H1 (cell line): Measurements from ENCODE around the gene ITPKB.

Experiments
- CHD1 ChIP-seq: IDR thresholded peaks from 2 replicates; pipeline ENCODE4 v1.6.1; 2012; ENCODE audit warnings: low read depth, low read length, improper control_type of control experiment
- CTCF ChIP-seq, 3 experiments: IDR thresholded peaks; 1 replicate in 2 of 3; 2 replicates in 1 of 3; pipeline versions ENCODE4 v1.5.1 to v1.6.1; 2011; ENCODE audit warnings: low read length in 3 of 3, mild to moderate bottlenecking in 3 of 3, inconsistent platforms in 2 of 3, low read depth in 1 of 3, moderate library complexity in 1 of 3; ENCODE audit not compliant: insufficient read depth in 1 of 3; ENCODE audit errors: control extremely low read depth in 1 of 3
- GABPA ChIP-seq: IDR thresholded peaks from 2 replicates; pipeline ENCODE4 v1.6.1; 2011; ENCODE audit warnings: mild to moderate bottlenecking, low read length, moderate library complexity, borderline replicate concordance; ENCODE audit not compliant: insufficient read depth
- HDAC6 ChIP-seq: IDR thresholded peaks from one replicate; pipeline ENCODE4 v1.7.1; 2012; ENCODE audit warnings: low read depth, mild to moderate bottlenecking, inconsistent platforms, low read length, moderate library complexity
- MAX ChIP-seq: IDR thresholded peaks from 2 replicates; pipeline ENCODE4 v1.6.1; 2012; ENCODE audit warnings: inconsistent platforms
- NRF1 ChIP-seq: IDR thresholded peaks from 2 replicates; pipeline ENCODE4 v1.6.1; 2011; ENCODE audit warnings: mild to moderate bottlenecking, low read depth, low read length, improper control_type of control experiment
- POLR2A ChIP-seq, 2 experiments: IDR thresholded peaks; 1 replicate in 1 of 2; 2 replicates in 1 of 2; pipeline ENCODE4 v1.6.1; 2011; ENCODE audit warnings: low read depth in 2 of 2, low read length in 2 of 2, mild to moderate bottlenecking in 2 of 2; ENCODE audit errors: control extremely low read depth in 1 of 2
- POLR2AphosphoS5 ChIP-seq: IDR thresholded peaks from 2 replicates; pipeline ENCODE4 v1.6.1; 2011; ENCODE audit warnings: low read depth, low read length
- RAD21 ChIP-seq, 2 experiments: IDR thresholded peaks in 1 of 2; conservative IDR thresholded peaks in 1 of 2; 2 replicates each; pipeline ENCODE4 v1.6.1; 2011; ENCODE audit warnings: low read depth in 2 of 2, low read length in 2 of 2, improper control_type of control experiment in 1 of 2, inconsistent platforms in 1 of 2, mild to moderate bottlenecking in 1 of 2, moderate library complexity in 1 of 2
- RFX5 ChIP-seq: IDR thresholded peaks from 2 replicates; pipeline ENCODE4 v1.6.1; 2011; ENCODE audit warnings: low read depth, low read length, improper control_type of control experiment, borderline replicate concordance
- TAF1 ChIP-seq: IDR thresholded peaks from 2 replicates; pipeline ENCODE4 v1.6.1; 2011; ENCODE audit warnings: mild to moderate bottlenecking, low read depth, low read length
- TAF7 ChIP-seq: optimal IDR thresholded peaks from 2 replicates; pipeline ENCODE3; 2011; ENCODE audit warnings: low read depth, mild to moderate bottlenecking, inconsistent platforms, low read length, moderate library complexity, borderline replicate concordance
- TF ChIP-seq, protein P1 (sequence below): IDR thresholded peaks from 2 replicates; pipeline ENCODE4 v1.6.1; 2011; ENCODE audit warnings: low read length, improper control_type of control experiment

GRCh38 chr1:226634166-226634588, 104.9 kb downstream of the ITPKB start:
- TF ChIP-seq TAF7 (no peak), CHD1 (no peak), POLR2AphosphoS5 (no peak), CTCF (IDR thresholded peaks at IDR 0.05; ENCODE audit: control extremely low read depth in 1 of 3, insufficient read depth in 1 of 3, low read depth in 1 of 3, low read length in 3 of 3) (peak; percentile 88 to 96 (median 96)), NRF1 (no peak), HDAC6 (no peak), GABPA (peak; percentile 62; the same call in 1 of the 2 replicates), RFX5 (no peak), RAD21 (IDR thresholded peaks at IDR 0.05 in 1 of 2, conservative IDR thresholded peaks at IDR 0.05 in 1 of 2; ENCODE audit: low read depth in 2 of 2, low read length in 2 of 2) (peak; percentile 96 to 99), POLR2A (IDR thresholded peaks at IDR 0.05; ENCODE audit: control extremely low read depth in 1 of 2, low read depth in 2 of 2, low read length in 2 of 2) (no peak), TAF1 (no peak), MAX (no peak)
- TF ChIP-seq, protein P1, sequence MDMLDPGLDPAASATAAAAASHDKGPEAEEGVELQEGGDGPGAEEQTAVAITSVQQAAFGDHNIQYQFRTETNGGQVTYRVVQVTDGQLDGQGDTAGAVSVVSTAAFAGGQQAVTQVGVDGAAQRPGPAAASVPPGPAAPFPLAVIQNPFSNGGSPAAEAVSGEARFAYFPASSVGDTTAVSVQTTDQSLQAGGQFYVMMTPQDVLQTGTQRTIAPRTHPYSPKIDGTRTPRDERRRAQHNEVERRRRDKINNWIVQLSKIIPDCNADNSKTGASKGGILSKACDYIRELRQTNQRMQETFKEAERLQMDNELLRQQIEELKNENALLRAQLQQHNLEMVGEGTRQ = no peak
